NCI-H446 treated with DMSO at 0.1 percent for 48 hours (cell line): ENCODE data around the gene COTL1.
"Not testable (repeated sequence)": the region's sequence is repeated elsewhere in the genome, so short reads cannot be mapped to it uniquely, and the experiment has no call there.

Experiments used
- DNase-seq: peaks from one replicate; lab custom pipeline; 2025; lab: John Stamatoyannopoulos, UW

COTL1 gene

GRCh38 chr16:84528322-84528721 is 89.6 kb downstream of the COTL1 start:
- DNase-seq, result no peak

DNA sequence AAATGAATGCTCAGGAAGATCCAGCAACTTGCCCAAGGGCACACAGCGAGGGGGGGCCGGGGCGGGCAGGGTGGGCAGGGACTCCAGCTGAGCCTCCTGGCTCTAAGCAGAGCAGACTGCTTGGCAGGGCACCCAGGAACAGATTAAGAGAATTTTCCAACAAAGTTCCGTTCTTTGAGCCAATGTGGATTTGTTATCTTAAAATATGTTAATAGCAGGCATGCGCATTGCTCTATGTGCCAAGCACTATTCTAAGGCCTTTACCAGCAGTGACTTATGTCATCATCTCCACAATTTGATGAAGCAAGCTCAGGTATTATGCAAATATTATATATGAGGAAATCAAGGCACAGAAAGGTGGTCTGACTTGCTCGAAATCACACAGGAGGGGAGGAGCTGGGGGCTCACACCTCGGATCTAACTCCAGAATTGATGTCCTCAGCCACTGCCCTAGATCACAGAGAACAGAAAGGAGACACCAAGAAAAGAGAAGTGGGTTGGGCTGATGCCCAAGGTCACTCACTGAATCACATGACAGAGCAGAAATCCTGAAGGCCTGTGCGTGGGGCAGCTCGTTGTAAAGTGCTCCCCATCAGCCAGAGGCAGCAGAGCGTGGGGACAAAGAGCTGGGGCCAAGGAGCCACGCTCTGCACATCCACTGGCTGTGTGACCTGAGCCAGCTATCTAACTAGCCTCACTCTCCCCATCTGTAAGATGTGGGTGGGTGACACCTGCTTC is 90.2 kb downstream of the COTL1 start:
- DNase-seq, result no peak

DNA sequence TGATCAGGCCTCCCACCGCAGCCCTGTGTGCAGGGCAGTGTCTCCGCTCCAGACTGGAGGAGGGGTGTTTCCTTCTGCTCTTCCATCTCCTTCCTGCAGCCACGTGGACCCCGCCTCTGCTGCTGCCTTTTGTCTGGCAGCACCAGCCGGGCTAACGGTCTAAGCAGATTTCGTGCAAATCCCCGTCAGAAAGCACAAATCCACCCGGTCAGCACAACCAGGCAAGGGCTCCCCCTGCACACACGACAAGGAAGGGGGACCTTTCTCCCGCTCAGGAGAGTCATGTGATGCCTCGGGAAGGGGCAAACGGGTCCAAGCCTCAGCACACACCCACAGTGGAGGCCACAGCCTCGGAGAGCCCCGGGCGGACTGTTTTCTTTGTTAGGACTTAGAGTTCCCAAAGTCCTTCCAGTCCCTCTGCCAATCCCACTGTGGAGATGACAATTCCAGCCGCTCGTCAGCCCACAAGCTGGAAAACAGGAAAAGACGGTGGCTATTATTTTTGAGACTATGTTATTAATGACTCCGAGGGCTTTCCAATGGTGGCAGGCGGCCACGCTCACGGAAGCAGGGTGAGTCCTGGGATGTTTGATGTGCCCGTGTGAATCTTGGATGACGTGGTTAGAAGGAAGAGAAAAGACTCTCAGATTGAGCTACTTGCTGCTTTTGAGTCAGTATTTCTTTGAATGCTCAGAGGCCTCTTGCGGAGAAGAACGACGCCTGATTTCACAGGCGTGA is 90.9 kb downstream of the COTL1 start:
- no peak for DNase-seq

GRCh38 chr16:84524941-84525581 is 92.8 kb downstream of the COTL1 start:
- DNase-seq, result not testable (repeated sequence)

DNA sequence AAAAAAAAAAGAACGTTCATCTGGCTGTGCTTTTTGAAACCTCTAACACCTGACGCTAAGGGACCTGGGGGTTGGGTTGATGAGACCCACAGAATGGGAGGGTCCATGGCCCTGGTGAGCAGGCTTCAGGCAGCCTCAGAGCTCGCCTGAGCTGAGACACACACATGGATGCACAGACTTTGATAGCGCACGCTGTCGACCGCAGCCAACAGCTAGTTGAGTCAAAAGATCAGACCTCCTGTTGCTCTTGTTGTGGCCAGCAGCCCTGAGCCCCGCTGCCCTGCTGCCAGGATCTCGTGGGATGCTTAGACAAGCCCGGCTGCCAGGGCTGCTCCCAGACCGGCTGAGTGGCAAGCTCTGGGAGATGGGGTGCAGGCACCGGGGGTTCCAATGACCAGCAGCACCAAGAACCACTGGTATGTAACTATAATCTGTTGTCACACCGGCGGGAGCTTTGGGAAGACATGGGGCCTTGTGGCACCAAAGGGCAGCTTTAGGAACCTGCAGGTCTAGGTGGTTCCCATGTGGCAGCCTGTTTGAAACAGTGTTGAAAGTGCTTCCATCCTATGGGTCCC is 93.4 kb downstream of the COTL1 start:
- no peak for DNase-seq

DNA sequence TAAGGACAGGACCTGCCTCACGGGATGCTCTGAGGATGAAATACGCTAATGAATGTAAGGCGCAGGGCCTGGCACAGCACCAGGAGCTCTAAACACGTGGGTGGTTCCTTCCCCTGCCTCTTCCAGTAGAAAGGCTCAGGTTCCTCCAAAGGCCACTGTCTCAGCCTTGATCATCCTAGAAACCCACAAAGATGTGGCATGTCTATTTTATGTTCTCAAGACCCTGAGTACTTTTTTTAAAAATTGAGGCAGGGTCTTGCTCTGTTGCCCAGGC is 96.4 kb downstream of the COTL1 start:
- DNase-seq, result no peak

GRCh38 chr16:84520725-84521496 is 97.0 kb downstream of the COTL1 start:
- DNase-seq, result no peak

- DNase-seq, result no peak
These were observed 98.0 kb downstream of the COTL1 start for GRCh38 chr16:84519855-84520254.

GRCh38 chr16:84518804-84519341 is 99.0 kb downstream of the COTL1 start:
- DNase-seq, result no peak

GRCh38 chr16:84518220-84518619 is 99.7 kb downstream of the COTL1 start:
- not testable (repeated sequence) for DNase-seq

DNA sequence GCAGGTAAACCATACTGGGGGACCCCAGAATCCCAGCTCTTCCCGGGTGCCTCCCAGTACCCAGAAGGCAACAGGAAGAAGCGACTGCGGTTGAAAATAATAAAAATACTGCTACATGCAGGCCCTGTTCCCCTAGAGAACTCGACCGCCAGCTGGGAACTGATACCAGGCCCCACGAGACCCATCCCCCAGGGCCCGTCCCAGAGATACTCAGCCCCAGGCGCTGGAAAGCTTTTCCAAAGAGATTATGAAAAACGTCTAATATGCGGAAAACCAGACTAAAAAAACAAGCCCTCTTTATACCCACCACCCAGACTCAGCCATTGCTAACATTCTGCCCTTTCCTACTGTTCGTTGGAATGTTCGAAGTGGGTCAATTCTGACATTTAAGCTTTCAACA is 100.5 kb downstream of the COTL1 start:
- DNase-seq, result no peak
